SKM-1 (cell line): ENCODE data around the gene TMEM203.
"Not testable (repeated sequence)": the region's sequence is repeated elsewhere in the genome, so short reads cannot be mapped to it uniquely, and the experiment has no call there.

Experiments used
- DNase-seq: peaks from one replicate; lab custom pipeline; 2025; ENCODE audit not compliant: unreplicated experiment; lab: John Stamatoyannopoulos, UW

The TMEM203 gene

DNA sequence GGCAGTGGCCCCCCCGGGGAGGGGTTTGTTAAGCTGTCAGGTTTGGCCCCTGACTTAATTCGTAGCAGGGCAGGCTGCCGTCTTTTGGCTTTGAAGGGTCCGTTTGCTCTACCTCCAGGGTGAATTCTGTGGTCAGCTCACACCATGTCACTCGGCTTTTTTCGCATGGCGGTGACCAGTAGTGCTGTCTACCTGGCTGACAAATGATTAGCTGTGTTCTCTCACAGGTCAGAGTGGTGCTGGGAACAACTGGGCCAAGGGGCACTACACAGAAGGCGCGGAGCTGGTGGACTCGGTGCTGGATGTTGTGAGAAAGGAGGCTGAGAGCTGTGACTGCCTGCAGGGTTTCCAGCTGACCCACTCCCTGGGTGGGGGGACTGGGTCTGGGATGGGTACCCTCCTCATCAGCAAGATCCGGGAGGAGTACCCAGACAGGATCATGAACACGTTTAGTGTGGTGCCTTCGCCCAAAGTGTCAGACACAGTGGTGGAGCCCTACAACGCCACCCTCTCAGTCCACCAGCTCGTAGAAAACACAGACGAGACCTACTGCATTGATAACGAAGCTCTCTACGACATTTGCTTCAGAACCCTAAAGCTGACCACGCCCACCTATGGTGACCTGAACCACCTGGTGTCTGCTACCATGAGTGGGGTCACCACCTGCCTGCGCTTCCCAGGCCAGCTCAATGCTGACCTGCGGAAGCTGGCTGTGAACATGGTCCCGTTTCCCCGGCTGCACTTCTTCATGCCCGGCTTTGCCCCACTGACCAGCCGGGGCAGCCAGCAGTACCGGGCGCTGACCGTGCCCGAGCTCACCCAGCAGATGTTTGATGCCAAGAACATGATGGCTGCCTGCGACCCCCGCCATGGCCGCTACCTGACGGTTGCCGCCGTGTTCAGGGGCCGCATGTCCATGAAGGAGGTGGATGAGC is 37.1 kb upstream of the TMEM203 start:
- DNase-seq, result no peak

- no peak for DNase-seq
Measured at GRCh38 chr9:137241490-137242268, 36.2 kb upstream of the TMEM203 start.

GRCh38 chr9:137240841-137241489 is 35.5 kb upstream of the TMEM203 start, which contains the start of gene TUBB4B:
Gene TUBB4B, plus strand, starts transcription at chr9:137241287. Its CDS starts 74 bp downstream, at chr9:137241361.
- peak; percentile 99 for DNase-seq

GRCh38 chr9:137240318-137240840 is 34.9 kb upstream of the TMEM203 start:
- no peak for DNase-seq

- DNase-seq, result not testable (repeated sequence)
Measured at GRCh38 chr9:137239541-137240200, 34.2 kb upstream of the TMEM203 start.

GRCh38 chr9:137237759-137238726 is 32.6 kb upstream of the TMEM203 start:
- no peak for DNase-seq

GRCh38 chr9:137236936-137237421 is 31.5 kb upstream of the TMEM203 start:
- no peak for DNase-seq

DNA sequence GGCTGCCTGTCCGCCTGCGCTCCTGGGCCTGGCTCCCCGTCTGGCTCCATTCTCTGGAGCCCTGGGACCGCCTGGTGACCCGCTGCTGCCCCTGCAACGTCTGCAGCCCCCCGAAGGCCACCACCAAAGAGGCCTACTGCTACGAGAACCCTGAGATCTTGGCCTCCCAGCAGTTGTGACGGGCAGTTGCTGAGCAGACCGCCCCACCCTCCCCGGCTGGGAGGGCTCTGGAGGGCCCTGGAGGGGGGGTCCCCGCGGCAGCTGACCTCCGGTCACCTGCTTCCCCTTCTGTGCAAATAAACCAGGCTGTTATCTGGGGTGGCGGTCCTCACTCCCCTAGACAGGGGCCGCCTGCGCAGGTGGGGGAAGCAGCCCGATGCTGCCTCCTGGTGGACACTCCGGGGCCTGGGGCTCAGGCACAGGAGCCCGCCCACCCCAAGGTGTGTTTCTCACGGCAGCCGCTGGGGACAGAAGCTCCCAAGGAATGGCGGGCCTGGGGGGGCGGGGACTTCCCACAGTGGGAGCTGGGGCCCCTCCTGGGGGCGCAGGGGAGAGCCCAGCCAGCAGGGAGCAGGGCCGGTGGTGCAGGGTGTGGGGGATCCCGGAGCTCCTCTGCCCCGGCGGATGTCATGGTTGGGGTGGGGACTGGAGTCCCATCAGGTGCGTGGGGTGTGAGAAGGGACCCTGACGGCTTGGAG is 30.9 kb upstream of the TMEM203 start:
- peak; percentile 61 for DNase-seq

DNA sequence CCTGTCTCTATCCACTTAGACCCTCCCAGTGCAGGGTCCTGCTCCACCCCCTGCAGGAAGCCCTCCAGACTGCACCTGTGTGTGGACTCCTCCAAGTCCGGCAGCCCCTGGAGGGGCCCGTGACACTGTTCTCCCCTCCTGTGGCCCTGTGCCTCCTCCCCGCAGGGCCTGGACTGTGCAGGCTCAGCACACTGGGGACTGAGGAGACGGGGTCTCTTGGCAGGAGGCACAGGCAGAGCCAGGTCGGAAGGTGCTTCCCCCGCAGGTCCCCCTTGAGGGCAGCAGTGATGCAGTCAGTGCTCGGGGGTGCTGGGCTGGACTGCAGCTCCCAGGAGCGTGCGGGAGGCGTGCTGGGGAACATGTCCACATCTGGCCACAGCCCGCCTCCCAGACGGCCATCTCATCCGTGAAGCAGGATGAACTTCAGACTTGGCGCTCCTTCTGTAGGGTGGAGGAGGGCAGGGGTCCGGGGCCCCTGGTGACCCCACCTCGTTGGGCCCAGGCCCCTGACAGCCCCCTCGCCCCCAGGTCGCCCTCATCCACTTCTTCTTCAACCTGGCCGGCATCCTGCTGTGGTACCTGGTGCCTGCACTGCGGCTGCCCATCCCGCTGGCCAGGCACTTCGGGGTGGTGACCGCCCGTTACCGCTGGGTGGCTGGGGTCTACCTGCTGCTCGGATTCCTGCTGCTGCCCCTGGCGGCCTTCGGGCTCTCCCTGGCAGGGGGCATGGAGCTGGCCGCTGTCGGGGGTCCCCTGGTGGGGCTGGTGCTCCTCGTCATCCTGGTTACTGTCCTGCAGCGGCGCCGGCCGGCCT is 30.2 kb upstream of the TMEM203 start:
- DNase-seq, result no peak

DNA sequence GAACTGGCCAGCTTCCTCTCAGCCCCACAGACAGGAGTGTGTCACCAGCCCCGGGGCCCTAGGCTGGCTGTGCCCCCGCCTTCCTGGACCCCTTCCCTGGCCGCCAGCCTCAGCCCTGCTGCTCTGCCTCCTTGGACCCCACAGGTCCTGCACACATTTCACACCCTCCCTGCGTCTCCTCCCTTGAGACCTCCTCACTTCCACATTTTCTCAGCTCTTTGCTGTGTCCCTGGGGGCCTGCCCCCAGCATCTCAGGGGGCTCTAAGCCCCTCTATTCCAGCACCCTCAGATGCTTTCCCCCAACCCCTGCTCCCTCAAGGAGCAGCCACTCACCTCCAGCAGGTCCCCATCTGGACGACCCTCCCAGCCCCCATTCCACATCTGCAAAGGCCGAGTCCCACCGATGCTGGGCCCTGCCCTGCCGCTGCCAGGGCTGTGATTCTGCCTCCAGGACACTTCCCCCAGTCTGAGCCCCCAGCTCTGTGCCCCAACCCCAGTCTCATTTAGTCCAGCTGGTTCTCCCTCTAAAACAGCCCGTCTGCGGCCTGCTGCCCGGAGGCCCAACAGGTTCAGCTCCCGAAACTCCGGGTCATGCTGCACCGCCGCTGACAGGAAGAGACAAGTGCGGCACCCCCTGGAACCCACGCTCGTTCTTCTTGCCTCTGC is 29.4 kb upstream of the TMEM203 start:
- no peak for DNase-seq

- DNase-seq, result no peak
Measured at GRCh38 chr9:137234055-137234697, 28.7 kb upstream of the TMEM203 start.

DNA sequence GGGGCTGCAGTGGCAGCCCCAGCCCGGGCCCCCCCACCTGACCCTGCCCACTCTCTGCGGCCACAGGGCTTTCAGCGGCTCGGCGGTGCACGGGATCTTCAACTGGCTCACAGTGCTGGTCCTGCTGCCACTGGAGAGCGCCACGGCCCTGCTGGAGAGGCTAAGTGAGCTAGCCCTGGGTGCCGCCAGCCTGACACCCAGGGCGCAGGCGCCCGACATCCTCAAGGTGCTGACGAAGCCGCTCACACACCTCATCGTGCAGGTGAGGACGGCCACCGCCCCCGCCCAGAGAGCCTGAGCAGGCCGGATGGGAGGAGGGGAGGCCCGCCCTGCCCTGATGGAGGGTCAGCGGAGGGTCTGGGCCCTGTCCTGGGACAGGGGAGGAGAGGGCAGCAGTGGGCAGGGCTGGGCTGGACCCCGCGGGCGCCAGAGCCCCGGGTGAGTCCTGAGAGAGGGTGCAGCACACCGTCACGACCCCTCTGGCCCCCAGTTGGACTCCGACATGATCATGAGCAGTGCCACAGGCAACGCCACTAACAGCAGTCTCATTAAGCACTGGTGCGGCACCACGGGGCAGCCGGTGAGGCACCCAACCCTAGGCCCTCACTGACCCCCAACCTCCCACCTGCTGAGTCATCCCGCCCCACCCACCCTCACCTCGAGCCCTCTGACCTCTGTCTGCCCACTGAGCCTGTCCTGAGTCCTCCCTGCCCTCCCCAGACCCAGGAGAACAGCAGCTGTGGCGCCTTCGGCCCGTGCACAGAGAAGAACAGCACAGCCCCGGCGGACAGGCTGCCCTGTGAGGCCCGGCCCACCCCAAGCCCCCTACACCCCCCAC is 27.9 kb upstream of the TMEM203 start:
- no peak for DNase-seq

GRCh38 chr9:137232510-137232909 is 27.1 kb upstream of the TMEM203 start:
- DNase-seq, result no peak

DNA sequence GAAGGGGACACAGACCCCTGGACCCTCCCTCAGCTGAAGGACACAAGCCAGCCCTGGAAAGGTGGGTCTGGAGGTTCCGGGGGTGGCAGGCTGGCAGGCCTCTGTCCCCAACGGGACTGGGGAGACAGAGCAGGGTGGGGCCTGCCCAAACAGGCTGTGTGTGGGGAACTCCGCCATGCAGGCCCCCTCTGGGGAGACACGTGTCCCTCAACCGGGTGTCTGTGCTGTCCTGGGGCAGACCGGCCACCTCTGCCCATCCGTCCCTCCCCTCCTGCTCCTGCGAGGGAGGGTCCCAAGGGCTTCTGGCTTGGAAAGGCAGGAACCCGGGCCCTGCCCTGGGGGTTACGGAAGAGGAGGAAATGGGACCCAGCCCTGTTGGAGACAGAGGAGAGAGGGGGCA is 26.7 kb upstream of the TMEM203 start:
- DNase-seq, result no peak

GRCh38 chr9:137231372-137232039 is 26.1 kb upstream of the TMEM203 start:
- DNase-seq, result no peak
